Astrocyte of the spinal cord (primary cell): Measurements from ENCODE around the gene STUB1.
A peak's percentile ranks its signal among the peaks of the same experiment; 100 is the strongest.

ENCODE experiments used
- DNase-seq: peaks from one replicate; pipeline ENCODE4 v3.0.0; 2011; ENCODE audit warnings: low read depth, low spot score
- H3K4me3 ChIP-seq: 2 replicates; pipeline ENCODE4 v1.5.1; 2011; ENCODE audit warnings: low read depth, mild to moderate bottlenecking, low read length, moderate library complexity
- CTCF ChIP-seq: IDR thresholded peaks from 2 replicates; pipeline ENCODE4 v1.5.1; 2012; ENCODE audit warnings: low read depth, mild to moderate bottlenecking, low read length, inconsistent platforms
- in situ Hi-C: cut with HindIII; loops from 2 replicates; pipeline ENCODE4 v1.10.0; 2017; ENCODE audit warnings: low sequenced_read_pairs

The STUB1 gene

DNA sequence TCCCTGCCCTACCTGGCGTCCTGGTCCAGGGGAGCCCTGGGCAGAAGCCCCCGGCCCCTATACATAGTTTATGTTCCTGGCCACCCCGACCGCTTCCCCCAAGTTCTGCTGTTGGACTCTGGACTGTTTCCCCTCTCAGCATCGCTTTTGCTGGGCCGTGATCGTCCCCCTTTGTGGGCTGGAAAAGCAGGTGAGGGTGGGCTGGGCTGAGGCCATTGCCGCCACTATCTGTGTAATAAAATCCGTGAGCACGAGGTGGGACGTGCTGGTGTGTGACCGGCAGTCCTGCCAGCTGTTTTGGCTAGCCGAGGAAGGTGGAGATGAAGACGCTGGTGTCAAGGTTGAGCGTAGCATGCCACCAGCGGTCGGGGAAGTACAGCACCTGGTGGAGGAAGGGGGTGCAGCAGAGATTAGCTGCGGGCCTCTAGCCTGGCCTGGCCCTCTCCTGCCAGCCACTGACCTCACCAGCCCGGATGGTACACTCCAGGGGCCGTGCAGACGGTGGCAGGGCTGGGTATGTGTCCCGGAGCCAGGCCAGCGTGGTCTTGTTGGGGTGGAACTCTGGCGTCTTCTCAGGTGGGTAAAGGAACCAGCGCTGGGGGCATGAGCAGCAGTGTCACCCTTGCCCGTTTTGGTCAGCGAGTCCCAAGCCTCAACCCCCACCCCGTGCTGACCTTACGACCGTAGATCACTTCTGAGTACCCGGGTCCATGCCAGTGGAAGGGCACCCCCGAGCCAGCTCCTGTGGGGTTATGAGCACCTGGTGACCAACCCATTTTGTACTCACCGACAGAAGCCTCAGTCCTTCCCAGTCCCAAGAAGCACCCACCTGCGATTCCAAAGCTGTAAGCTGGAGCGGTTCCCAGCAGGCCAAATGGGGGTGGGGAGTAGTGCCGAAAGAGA is 2.5 kb downstream of the STUB1 start:
- no peak for DNase-seq
- H3K4me3 ChIP-seq, result peak overlapping the region; percentile 48
- in situ Hi-C loops, result no loop called here
- no peak for TF ChIP-seq CTCF

- in situ Hi-C loops, result no loop called here
- DNase-seq, result no peak
- H3K4me3 ChIP-seq, result peak overlapping the region; percentile 48
- TF ChIP-seq CTCF, result no peak
Measured at GRCh38 chr16:683396-684070, 3.3 kb downstream of the STUB1 start.

GRCh38 chr16:684071-684794 is 4.0 kb downstream of the STUB1 start, which contains the start of gene JMJD8:
Gene JMJD8, minus strand, starts transcription at chr16:684334. Its CDS starts 15 bp downstream, at chr16:684319.
- TF ChIP-seq CTCF, result no peak
- DNase-seq, result peak; percentile 95
- H3K4me3 ChIP-seq, result peak within 1 kb of the TSS; percentile 48
- in situ Hi-C loops, result no loop called here

DNA sequence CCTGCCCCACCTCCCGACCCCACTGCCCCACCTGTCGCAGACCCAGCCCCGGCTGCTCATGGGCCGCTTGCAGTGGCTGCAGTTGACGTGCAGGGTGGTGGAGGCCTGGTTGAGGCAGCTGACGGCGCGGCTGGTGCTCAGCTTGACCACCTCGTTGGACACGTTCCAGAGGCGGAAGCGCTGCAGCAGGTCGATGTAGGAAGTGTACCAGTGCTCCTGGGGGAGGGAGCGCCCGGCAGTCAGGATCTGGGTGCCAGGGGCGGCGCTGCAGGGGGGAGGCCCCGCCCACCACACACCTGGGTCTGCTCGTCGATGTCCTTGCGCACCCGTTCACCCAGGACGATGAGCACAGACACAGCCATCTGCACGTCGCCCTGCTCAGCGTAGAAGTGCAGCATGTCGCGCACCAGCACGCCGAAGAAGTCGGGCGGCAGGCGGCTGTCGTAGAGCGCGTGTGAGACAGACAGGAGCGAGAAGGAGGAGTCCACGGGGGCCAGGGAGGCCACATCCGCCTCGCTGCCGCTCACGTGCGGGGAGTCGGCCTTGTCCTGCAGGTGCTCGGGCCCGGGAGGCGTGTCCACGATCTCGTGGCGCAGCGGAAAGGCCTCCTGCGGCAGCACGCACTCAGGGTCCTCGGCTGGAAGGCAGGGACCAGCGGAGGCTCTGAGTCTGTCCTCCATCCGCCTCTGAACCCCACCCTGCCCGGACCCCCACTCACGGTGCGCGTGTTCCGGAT is 4.9 kb downstream of the STUB1 start:
- in situ Hi-C loops, result no loop called here
- no peak overlapping the region for H3K4me3 ChIP-seq
- no peak for TF ChIP-seq CTCF

DNA sequence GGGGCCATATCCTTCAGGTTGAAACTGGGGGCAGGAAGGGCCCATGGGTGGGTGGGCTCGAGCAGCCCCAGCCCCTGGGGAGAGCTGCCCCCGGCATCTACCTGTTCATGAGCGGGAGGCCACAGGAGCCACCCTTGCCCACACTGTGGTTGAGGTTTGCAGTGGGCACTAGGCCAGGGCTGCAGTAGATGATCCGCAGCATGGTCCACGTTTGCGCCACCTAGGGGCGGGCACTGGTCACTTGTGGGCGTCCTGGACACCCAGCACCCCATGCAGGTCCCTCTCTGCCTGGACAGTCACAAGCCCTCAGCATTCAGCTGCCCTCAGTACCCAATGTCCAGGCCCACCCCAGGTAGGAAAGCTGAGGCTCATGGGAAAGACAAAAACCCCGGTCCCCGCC is 5.8 kb downstream of the STUB1 start:
- no peak overlapping the region for H3K4me3 ChIP-seq
- TF ChIP-seq CTCF, result peak; percentile 57
- in situ Hi-C loops, result no loop called here
- DNase-seq, result peak; percentile 36

More for the DNA sequence above, 4.9 kb downstream of the STUB1 start:
- no peak for DNase-seq
